Fibroblast of pulmonary artery (primary cell): ENCODE results near the gene MRPL46.

Source experiments
- DNase-seq: peaks from one replicate; pipeline ENCODE4 v3.0.0-alpha.2; 2010; ENCODE audit warnings: low read depth
- H3K4me3 ChIP-seq: replicated peaks from 2 replicates; pipeline ENCODE4 v1.5.1; 2011; ENCODE audit warnings: low read depth, mild to moderate bottlenecking, control low read depth, low read length, moderate library complexity
- TF ChIP-seq, protein P1 (sequence below): IDR thresholded peaks from 2 replicates; pipeline ENCODE4 v1.5.1; 2011; ENCODE audit warnings: mild to moderate bottlenecking, control low read depth, low read length, inconsistent platforms; ENCODE audit errors: missing control alignments

Gene MRPL46

DNA sequence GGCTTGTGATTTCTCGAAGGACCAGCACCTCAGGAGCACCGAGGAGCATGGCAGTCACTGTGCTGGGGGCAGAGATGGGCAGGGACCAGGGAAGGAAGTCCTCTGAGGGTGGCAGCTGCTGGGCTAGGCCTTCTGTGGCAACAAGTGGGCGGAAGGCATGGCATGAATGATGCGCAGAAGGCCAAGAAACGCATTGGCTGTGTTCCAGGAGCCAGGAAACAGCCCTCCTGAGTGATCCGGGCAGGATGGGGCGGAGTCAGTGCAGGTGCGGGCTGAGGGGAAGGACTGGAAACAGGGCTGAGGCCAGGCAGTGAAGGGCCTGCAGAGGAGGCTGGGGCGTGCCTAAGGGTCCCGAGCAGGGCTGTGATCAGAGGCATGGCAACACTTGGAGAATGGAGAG lies 24.0 kb upstream of the MRPL46 start:
- TF ChIP-seq, protein P1, sequence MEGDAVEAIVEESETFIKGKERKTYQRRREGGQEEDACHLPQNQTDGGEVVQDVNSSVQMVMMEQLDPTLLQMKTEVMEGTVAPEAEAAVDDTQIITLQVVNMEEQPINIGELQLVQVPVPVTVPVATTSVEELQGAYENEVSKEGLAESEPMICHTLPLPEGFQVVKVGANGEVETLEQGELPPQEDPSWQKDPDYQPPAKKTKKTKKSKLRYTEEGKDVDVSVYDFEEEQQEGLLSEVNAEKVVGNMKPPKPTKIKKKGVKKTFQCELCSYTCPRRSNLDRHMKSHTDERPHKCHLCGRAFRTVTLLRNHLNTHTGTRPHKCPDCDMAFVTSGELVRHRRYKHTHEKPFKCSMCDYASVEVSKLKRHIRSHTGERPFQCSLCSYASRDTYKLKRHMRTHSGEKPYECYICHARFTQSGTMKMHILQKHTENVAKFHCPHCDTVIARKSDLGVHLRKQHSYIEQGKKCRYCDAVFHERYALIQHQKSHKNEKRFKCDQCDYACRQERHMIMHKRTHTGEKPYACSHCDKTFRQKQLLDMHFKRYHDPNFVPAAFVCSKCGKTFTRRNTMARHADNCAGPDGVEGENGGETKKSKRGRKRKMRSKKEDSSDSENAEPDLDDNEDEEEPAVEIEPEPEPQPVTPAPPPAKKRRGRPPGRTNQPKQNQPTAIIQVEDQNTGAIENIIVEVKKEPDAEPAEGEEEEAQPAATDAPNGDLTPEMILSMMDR: no peak
- no peak for DNase-seq
- no peak overlapping the region for H3K4me3 ChIP-seq

DNA sequence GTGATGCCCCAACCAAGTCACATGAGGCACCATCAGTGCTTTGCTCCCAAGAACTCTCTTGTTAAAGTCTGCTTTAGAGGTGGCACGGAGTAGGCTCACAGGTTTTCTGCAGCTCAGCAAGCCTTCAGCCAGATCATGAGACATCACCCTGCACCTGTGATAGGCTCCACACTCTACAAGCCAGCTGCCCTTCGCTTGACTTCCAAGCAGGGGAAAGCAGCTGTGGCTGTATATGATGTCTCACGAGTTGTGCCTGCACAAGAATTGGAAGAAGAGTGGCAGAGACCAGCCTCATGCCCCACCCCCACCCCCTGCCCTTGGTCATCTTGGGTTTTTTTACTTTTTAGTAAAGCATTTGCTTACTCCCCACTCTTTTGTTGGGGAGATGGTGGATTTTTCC lies 22.8 kb upstream of the MRPL46 start:
- no peak for DNase-seq
- TF ChIP-seq, protein P1: no peak
- H3K4me3 ChIP-seq: no peak overlapping the region

DNA sequence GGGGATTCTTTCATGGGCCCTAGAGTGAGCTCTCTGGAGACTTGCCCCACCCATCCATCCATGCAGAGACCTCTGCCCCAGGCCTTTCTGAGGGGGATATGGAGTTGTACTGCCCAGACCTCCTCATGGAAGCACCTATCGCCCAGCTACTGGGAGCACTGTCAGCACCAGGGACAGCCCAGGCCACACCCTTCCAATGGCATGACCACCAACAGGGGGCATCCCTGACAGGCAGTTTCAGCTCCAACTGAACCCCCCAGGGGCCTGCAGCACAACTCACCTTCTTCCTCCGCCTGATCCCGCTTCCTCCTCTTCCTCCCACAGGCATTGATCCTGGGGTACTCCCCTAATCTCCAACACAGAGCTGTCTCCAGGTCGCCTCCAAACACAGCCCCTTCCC lies 22.1 kb upstream of the MRPL46 start:
- DNase-seq: no peak
- TF ChIP-seq, protein P1: no peak
- no peak overlapping the region for H3K4me3 ChIP-seq

DNA sequence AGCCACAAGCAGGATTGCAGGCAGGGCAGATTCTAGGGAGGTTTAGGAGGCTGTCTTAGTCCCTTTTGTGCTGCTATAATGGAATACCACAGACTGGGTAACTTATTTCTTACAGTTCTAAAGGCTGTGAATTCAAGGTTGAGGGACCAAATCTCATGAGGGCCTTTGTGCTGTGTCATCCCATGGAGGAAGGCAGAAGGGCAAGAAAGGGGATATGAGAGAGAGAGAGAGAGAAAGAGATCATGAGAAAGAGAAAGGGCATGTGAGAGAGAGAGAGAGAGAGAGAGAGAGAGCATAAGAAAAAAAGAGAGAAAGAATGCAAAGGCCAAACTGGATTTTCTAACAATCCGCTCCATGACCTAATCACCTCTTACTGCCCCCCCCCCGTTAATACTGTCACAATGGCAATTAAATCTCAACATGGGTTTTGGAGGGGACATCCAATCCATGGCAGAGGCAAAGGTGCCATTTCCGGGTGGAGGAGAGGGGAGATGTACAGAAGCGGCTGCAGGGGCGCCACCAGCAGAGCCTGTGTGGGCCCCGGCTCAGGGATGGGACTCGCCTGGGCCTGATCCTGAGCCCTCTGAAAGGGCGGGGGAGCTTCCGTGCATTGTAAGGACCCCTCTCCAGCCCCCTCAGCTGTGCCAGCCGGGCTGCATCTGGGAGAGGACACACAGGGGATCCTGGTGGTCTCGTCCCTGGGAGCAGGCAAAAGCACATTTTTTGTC lies 20.8 kb upstream of the MRPL46 start:
- H3K4me3 ChIP-seq: no peak overlapping the region
- DNase-seq: no peak
- TF ChIP-seq, protein P1: no peak

DNA sequence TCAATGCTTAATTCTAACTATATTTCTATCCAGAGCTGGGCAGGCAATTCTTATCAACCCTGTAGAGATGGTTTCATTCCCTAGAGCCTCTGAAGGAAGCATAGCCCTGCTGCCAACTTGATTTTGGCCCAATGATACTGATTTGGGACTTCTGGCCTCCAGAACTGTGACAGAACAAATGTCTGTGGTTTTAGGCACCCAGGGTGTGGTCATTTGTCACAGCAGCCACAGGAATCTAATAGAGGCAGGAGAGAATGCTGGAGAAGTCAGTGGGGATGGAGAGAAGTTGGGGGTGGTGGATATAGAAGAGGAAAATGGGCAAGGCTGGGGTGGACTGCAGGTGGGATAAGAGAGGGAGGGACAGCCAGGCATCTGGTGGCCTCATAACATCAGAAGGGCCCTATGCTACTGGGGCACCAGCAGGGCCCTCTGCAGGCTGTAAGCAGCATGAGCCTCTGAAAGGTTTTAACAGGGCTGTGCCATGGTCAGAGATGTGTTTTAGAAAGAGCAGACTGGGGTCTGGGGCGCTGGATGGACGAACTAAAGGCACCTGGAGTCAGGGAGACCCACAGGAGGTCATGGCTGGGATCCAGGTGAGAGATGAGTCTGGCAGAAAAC lies 20.1 kb upstream of the MRPL46 start:
- TF ChIP-seq, protein P1: no peak
- DNase-seq: no peak
- H3K4me3 ChIP-seq: no peak overlapping the region

DNA sequence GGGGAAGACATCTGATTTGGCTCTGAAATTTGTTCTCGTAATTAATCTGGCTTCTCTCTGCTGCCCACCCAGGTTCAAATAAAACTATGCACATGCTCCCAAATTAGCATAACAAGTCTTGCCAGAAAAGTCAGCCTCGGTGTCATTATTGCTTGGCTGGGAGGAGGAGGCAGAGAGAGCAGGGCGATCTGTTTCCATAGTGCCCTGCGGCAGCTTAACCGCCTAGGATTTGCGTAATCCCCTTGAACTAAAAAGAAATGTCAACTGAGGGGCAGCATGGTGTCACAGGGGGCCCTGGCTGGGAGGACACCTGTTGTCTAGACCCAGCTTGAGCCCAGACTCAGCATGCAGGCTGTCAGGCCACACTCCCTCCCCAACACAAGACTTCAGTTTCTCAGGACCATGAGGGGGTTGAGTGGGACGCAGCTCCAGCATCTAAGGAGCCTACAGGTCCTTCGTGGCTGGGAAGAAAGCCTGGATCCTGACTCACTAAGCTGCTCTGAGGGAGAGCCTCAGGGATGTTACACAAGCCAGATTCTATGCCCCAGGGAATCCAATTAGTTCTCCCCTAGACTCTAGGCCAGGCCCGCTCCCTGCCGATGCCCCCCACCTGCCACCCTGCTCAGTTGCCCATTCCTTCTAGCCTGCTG lies 17.6 kb upstream of the MRPL46 start:
- no peak overlapping the region for H3K4me3 ChIP-seq
- TF ChIP-seq, protein P1: no peak
- DNase-seq: peak; percentile 17
